C4-2B (cell line): Measurements from ENCODE around the gene WIPF3.

ENCODE experiments used
- CTCF ChIP-seq: fragments of 450-650 bp; conservative IDR thresholded peaks from 2 replicates; pipeline ENCODE4 v1.5.1; 2017; ENCODE audit warnings: mild to moderate bottlenecking
- ZFX ChIP-seq: fragments of 450-650 bp; IDR thresholded peaks from 2 replicates; pipeline ENCODE4 v1.6.1; 2017

GRCh38 chr7:29892231-29892630 is 85.9 kb downstream of the WIPF3 start:
- TF ChIP-seq CTCF = no peak
- no peak for TF ChIP-seq ZFX
